ENCODE measurements around the gene CNKSR1.
A peak's percentile ranks its signal among the peaks of the same experiment; 100 is the strongest.

CNKSR1 gene

DNA sequence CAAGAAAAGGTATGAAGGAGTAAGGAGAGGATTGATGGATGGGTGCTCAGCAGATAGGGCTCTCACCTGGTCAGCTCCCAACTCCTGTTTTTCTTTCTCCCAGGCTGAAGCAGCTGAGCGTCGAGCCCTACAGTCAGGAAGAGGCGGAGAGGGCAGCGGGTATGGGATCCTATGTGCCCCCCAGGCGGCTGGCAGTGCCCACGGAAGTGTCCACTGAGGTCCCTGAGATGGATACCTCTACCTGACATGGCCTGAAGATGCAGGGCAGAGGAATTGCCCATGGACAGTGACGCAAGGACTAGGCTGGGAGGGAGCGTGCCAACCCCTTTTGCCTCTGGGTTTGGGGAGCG, 6.8 kb upstream of the CNKSR1 start:
- FAIRE-seq (no peak), DNase-seq (ENCODE audit: insufficient read length) (no peak)
- no peak for TF ChIP-seq POLR2A (IDR thresholded peaks at IDR 0.05; ENCODE audit: low read depth, low read length)

- TF ChIP-seq POLR2AphosphoS5 (IDR thresholded peaks at IDR 0.05; ENCODE audit: low read depth, low read length) (no peak), TAF1 (IDR thresholded peaks at IDR 0.05; ENCODE audit: borderline replicate concordance, low read depth, low read length) (no peak), POLR2A (IDR thresholded peaks at IDR 0.05; ENCODE audit: low read depth, low read length) (0 out of 2 replicates have a peak, but pooled peaks have one; percentile 7)
- no peak for FAIRE-seq
Observed at GRCh38 chr1:26171084-26172072, 5.9 kb upstream of the CNKSR1 start, which contains the start of gene ZNF593OS. Gene ZNF593OS, minus strand, starts transcription at chr1:26171832. Its CDS starts 171 bp downstream, at chr1:26171661.

DNA sequence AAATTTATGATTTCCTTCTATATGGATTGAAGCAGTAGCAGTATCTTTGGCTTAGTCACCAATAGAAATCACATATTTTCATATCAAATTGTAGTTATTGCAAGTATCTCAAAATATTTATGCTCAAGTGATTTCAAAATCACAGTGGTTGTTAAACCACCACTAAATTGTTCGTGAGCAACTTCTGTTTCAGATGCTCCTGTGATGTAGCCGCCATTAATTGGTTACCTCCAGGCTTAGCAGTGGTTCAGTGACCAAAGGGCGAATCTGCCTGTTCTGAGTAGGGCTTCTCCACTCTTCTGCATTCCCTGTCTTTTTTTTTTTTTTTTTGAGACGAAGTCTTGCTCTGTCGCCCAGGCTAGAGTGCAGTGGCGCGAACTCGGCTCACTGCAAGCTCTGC, 1.9 kb upstream of the CNKSR1 start:
- FAIRE-seq (no peak), DNase-seq (ENCODE audit: insufficient read length) (no peak)
- TF ChIP-seq POLR2A (IDR thresholded peaks at IDR 0.05; ENCODE audit: low read depth, low read length), result no peak
- TF ChIP-seq POLR2AphosphoS5 (IDR thresholded peaks at IDR 0.05; ENCODE audit: low read depth, low read length), result no peak
- TF ChIP-seq TAF1 (IDR thresholded peaks at IDR 0.05; ENCODE audit: borderline replicate concordance, low read depth, low read length), result no peak

More at GRCh38 chr1:26171084-26172072, 5.9 kb upstream of the CNKSR1 start, which contains the start of gene ZNF593OS:
- DNase-seq (ENCODE audit: insufficient read length), result no peak

GRCh38 chr1:26180010-26180506, 2.8 kb downstream of the CNKSR1 start:
- FAIRE-seq (no peak), DNase-seq (ENCODE audit: insufficient read length) (no peak)
- TF ChIP-seq TAF1 (IDR thresholded peaks at IDR 0.05; ENCODE audit: borderline replicate concordance, low read depth, low read length), result no peak
- no peak for TF ChIP-seq POLR2AphosphoS5 (IDR thresholded peaks at IDR 0.05; ENCODE audit: low read depth, low read length)

- no peak for DNase-seq (ENCODE audit: insufficient read length)
- TF ChIP-seq TAF1 (IDR thresholded peaks at IDR 0.05; ENCODE audit: borderline replicate concordance, low read depth, low read length), result no peak
- no peak for TF ChIP-seq POLR2AphosphoS5 (IDR thresholded peaks at IDR 0.05; ENCODE audit: low read depth, low read length)
- no peak for TF ChIP-seq POLR2A (IDR thresholded peaks at IDR 0.05; ENCODE audit: low read depth, low read length)
- no peak for FAIRE-seq
Observed at GRCh38 chr1:26181586-26182382, 4.5 kb downstream of the CNKSR1 start.

- DNase-seq (ENCODE audit: insufficient read length), result no peak
- no peak for FAIRE-seq
- TF ChIP-seq POLR2A (IDR thresholded peaks at IDR 0.05; ENCODE audit: low read depth, low read length), result no peak
- no peak for TF ChIP-seq TAF1 (IDR thresholded peaks at IDR 0.05; ENCODE audit: borderline replicate concordance, low read depth, low read length)
- TF ChIP-seq POLR2AphosphoS5 (IDR thresholded peaks at IDR 0.05; ENCODE audit: low read depth, low read length), result no peak
Observed at GRCh38 chr1:26182383-26182696, 5.0 kb downstream of the CNKSR1 start.

DNA sequence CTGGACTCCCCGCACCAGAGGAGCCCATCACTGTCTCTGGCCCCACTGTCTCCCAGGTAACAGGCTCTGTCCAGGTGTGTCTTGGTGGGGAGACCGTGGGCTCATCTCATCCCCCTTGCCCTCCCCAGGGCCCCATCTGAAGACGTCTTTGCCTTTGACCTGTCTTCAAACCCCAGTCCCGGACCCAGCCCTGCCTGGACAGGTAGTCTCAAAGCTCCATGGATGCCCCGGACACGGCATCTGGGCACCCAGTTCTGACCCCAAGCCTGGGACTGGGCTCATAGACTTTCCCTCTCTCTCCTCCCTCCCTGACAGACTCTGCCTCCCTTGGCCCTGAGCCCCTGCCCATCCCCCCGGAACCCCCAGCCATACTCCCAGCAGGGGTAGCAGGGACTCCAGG, 6.8 kb downstream of the CNKSR1 start:
- DNase-seq (ENCODE audit: insufficient read length) (no peak), FAIRE-seq (no peak)
- TF ChIP-seq POLR2A (IDR thresholded peaks at IDR 0.05; ENCODE audit: low read depth, low read length), result no peak
- no peak for TF ChIP-seq TAF1 (IDR thresholded peaks at IDR 0.05; ENCODE audit: borderline replicate concordance, low read depth, low read length)

DNA sequence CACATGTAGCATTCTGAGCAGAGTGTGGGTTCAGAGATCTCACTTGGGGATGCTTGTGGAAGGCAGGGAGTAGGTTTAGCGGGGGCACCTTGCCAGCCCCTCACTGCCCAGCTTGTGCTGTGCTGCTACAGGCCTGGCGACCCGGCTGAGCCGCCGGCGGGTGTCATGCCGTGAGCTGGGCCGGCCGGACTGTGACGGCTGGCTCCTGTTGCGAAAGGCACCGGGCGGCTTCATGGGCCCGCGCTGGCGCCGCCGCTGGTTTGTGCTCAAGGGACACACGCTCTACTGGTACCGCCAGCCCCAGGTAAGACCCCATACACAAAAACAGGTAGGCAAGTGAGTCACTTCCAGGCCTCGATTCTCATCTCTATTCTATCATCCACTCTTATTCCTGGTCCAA, 7.6 kb downstream of the CNKSR1 start:
- no peak for FAIRE-seq
- TF ChIP-seq TAF1 (IDR thresholded peaks at IDR 0.05; ENCODE audit: borderline replicate concordance, low read depth, low read length) (no peak), POLR2A (IDR thresholded peaks at IDR 0.05; ENCODE audit: low read depth, low read length) (no peak)
- no peak for DNase-seq (ENCODE audit: insufficient read length)

GRCh38 chr1:26187882-26188281, 10.6 kb downstream of the CNKSR1 start:
- FAIRE-seq, result no peak
- DNase-seq (ENCODE audit: insufficient read length), result no peak
- TF ChIP-seq POLR2A (IDR thresholded peaks at IDR 0.05; ENCODE audit: low read depth, low read length) (no peak), TAF1 (IDR thresholded peaks at IDR 0.05; ENCODE audit: borderline replicate concordance, low read depth, low read length) (no peak), POLR2AphosphoS5 (IDR thresholded peaks at IDR 0.05; ENCODE audit: low read depth, low read length) (no peak)

- FAIRE-seq, result no peak
- no peak for DNase-seq (ENCODE audit: insufficient read length)
- TF ChIP-seq POLR2A (IDR thresholded peaks at IDR 0.05; ENCODE audit: low read depth, low read length) (no peak), POLR2AphosphoS5 (IDR thresholded peaks at IDR 0.05; ENCODE audit: low read depth, low read length) (no peak), TAF1 (IDR thresholded peaks at IDR 0.05; ENCODE audit: borderline replicate concordance, low read depth, low read length) (no peak)
Observed at GRCh38 chr1:26188477-26188876, 11.2 kb downstream of the CNKSR1 start.

DNA sequence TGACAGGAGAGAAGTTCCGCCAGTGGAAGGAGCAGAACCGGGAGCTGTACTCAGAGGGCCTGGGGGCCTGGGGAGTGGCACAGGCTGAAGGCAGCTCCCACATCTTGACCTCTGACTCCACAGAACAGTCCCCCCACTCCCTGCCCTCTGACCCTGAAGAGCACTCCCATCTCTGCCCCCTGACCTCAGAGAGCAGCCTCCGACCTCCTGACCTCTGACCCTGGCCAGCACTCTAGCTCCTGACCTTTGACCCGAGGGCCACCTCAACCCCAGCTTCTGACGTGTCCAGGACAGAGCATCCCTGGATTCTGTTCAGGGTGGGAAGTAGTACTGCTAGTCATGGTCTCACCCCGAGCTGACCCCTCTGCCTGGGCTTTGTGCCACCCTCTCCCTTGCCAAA, 12.0 kb downstream of the CNKSR1 start:
- FAIRE-seq (no peak), DNase-seq (ENCODE audit: insufficient read length) (no peak)

More for the DNA sequence above, 12.0 kb downstream of the CNKSR1 start:
- no peak for TF ChIP-seq TAF1 (IDR thresholded peaks at IDR 0.05; ENCODE audit: borderline replicate concordance, low read depth, low read length)
- TF ChIP-seq POLR2A (IDR thresholded peaks at IDR 0.05; ENCODE audit: low read depth, low read length), result no peak
- TF ChIP-seq POLR2AphosphoS5 (IDR thresholded peaks at IDR 0.05; ENCODE audit: low read depth, low read length), result no peak

Data from GM12892 (cell line).